Measurements from ENCODE around the gene PLEKHM2. TPM values are rescaled to one million over a fixed set of nuclear protein-coding genes. Genes with fewer than 3 reads are reported as not detected.

The PLEKHM2 gene
- polyA plus RNA-seq, 1 donor from 2014 or later: 40.1 TPM

DNA sequence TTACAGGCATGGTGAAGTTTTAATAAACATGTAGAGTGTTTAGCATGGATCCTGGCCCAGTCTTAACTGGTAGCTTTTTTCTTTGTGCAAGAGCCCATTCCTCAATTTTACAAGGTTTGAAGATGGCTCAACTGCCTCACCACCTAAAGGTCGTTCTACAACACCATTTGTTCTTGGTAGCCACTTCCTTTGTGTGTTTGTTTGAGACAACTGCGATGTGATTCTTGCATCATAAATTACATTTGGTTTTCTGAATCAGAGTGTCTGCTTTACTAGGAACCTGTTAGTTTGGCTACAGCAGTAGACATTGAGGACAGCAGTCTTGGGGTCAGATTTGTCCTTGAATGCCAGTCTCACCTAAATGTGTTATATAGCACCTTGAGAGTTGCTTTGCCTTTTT is 3.3 kb downstream of the PLEKHM2 start:
- Histone ChIP-seq H3K9me3 (ENCODE audit: low read length) (no peaks in the 10 kb centered on the region), H3K4me3 (ENCODE audit: low read length) (no peak overlapping the region), H3K36me3 (ENCODE audit: insufficient read depth, low read length) (no peaks in the 10 kb centered on the region), H3K79me2 (replicated peaks; ENCODE audit: insufficient read depth, low read length) (peaks cover 51% of the 10 kb centered on the region), H3F3A (ENCODE audit: insufficient read depth, low read length, poor library complexity, severe bottlenecking) (no peaks in the 10 kb centered on the region), H3K4me2 (ENCODE audit: low read length) (no peak overlapping the region), H3K27ac (ENCODE audit: low read length) (no peak overlapping the region), H2AFZ (ENCODE audit: low read depth, low read length) (no peak overlapping the region), H3K9me2 (ENCODE audit: insufficient read depth, low read length) (no peaks in the 10 kb centered on the region), H4K20me1 (ENCODE audit: insufficient read depth) (no peaks in the 10 kb centered on the region), H3K27me3 (ENCODE audit: insufficient read depth, low read depth, low read length) (no peaks in the 10 kb centered on the region), H3K9ac (ENCODE audit: low read length) (no peak overlapping the region)
- no peak for TF ChIP-seq EZH2 (IDR thresholded peaks at IDR 0.05; ENCODE audit: borderline replicate concordance, insufficient read depth, low read length, poor library complexity, severe bottlenecking)
- no peak for TF ChIP-seq TAF1 (IDR thresholded peaks at IDR 0.05; ENCODE audit: low read depth)
- TF ChIP-seq MXI1 (conservative IDR thresholded peaks at IDR 0.05; ENCODE audit: poor library complexity, severe bottlenecking): no peak
- TF ChIP-seq, protein P1, sequence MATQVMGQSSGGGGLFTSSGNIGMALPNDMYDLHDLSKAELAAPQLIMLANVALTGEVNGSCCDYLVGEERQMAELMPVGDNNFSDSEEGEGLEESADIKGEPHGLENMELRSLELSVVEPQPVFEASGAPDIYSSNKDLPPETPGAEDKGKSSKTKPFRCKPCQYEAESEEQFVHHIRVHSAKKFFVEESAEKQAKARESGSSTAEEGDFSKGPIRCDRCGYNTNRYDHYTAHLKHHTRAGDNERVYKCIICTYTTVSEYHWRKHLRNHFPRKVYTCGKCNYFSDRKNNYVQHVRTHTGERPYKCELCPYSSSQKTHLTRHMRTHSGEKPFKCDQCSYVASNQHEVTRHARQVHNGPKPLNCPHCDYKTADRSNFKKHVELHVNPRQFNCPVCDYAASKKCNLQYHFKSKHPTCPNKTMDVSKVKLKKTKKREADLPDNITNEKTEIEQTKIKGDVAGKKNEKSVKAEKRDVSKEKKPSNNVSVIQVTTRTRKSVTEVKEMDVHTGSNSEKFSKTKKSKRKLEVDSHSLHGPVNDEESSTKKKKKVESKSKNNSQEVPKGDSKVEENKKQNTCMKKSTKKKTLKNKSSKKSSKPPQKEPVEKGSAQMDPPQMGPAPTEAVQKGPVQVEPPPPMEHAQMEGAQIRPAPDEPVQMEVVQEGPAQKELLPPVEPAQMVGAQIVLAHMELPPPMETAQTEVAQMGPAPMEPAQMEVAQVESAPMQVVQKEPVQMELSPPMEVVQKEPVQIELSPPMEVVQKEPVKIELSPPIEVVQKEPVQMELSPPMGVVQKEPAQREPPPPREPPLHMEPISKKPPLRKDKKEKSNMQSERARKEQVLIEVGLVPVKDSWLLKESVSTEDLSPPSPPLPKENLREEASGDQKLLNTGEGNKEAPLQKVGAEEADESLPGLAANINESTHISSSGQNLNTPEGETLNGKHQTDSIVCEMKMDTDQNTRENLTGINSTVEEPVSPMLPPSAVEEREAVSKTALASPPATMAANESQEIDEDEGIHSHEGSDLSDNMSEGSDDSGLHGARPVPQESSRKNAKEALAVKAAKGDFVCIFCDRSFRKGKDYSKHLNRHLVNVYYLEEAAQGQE (IDR thresholded peaks at IDR 0.05; ENCODE audit: borderline replicate concordance): no peak
- TF ChIP-seq SMC3 (conservative IDR thresholded peaks at IDR 0.05; ENCODE audit: poor library complexity): no peak
- no peak for TF ChIP-seq EP300 (conservative IDR thresholded peaks at IDR 0.05; ENCODE audit: poor library complexity, severe bottlenecking)
- no peak for TF ChIP-seq RAD21 (conservative IDR thresholded peaks at IDR 0.05)
- TF ChIP-seq, protein P2, sequence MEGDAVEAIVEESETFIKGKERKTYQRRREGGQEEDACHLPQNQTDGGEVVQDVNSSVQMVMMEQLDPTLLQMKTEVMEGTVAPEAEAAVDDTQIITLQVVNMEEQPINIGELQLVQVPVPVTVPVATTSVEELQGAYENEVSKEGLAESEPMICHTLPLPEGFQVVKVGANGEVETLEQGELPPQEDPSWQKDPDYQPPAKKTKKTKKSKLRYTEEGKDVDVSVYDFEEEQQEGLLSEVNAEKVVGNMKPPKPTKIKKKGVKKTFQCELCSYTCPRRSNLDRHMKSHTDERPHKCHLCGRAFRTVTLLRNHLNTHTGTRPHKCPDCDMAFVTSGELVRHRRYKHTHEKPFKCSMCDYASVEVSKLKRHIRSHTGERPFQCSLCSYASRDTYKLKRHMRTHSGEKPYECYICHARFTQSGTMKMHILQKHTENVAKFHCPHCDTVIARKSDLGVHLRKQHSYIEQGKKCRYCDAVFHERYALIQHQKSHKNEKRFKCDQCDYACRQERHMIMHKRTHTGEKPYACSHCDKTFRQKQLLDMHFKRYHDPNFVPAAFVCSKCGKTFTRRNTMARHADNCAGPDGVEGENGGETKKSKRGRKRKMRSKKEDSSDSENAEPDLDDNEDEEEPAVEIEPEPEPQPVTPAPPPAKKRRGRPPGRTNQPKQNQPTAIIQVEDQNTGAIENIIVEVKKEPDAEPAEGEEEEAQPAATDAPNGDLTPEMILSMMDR (IDR thresholded peaks at IDR 0.05; ENCODE audit: poor library complexity, severe bottlenecking): no peak
- TF ChIP-seq POLR2AphosphoS5 (IDR thresholded peaks at IDR 0.05): no peak

DNA sequence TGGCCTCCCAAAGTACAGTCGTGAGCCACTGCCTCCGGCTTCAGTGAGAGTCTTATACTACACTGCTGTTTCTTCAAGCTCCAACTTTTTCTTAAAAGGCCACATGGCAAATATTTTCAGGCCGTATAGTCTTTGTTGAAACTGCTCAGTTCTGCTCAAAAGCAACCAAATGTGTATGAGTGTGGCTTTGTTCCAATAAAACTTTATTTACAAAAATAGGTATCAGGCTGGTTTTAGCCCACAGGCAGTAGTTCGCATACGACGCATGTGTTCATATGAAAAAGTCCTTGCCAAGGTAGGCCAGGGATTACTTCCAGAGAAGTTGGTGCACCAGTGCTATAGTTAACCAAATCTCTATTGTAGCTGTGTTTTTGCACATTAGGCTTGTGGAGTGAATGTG is 6.2 kb downstream of the PLEKHM2 start:
- peaks cover 36% of the 10 kb centered on the region for H3K79me2 ChIP-seq (replicated peaks; ENCODE audit: insufficient read depth, low read length)
- H3F3A ChIP-seq (ENCODE audit: insufficient read depth, low read length, poor library complexity, severe bottlenecking): no peaks in the 10 kb centered on the region

More for the DNA sequence above, 6.2 kb downstream of the PLEKHM2 start:
- TF ChIP-seq SMC3 (conservative IDR thresholded peaks at IDR 0.05; ENCODE audit: poor library complexity) (no peak), TAF1 (IDR thresholded peaks at IDR 0.05; ENCODE audit: low read depth) (no peak), MXI1 (conservative IDR thresholded peaks at IDR 0.05; ENCODE audit: poor library complexity, severe bottlenecking) (no peak), POLR2AphosphoS5 (IDR thresholded peaks at IDR 0.05) (no peak)
- TF ChIP-seq, protein P2 (IDR thresholded peaks at IDR 0.05; ENCODE audit: poor library complexity, severe bottlenecking): no peak
- Histone ChIP-seq H3K36me3 (ENCODE audit: insufficient read depth, low read length) (no peaks in the 10 kb centered on the region), H3K27me3 (ENCODE audit: insufficient read depth, low read depth, low read length) (no peaks in the 10 kb centered on the region), H3K9me3 (ENCODE audit: low read length) (no peaks in the 10 kb centered on the region), H3K9me2 (ENCODE audit: insufficient read depth, low read length) (no peaks in the 10 kb centered on the region), H3K27ac (ENCODE audit: low read length) (no peak overlapping the region), H3K9ac (ENCODE audit: low read length) (no peak overlapping the region), H3K4me3 (ENCODE audit: low read length) (no peak overlapping the region), H2AFZ (ENCODE audit: low read depth, low read length) (no peak overlapping the region), H3K4me2 (ENCODE audit: low read length) (no peak overlapping the region), H4K20me1 (ENCODE audit: insufficient read depth) (no peaks in the 10 kb centered on the region)
